PC-9 (cell line): ENCODE measurements around the gene ACP1. TPM values are rescaled to one million over a fixed set of nuclear protein-coding genes. Genes with fewer than 3 reads are reported as not detected.

ENCODE experiments used
- BruUV-seq: library from RNA; stranded (reverse); fragments of 400-500 nt; replicated peaks from 2 replicates; lab custom pipeline; 2021; lab: Mats Ljungman, UMichigan
- CTCF ChIA-PET: fragments of 300-600 bp; sonication (Branson Sonifier 250); formaldehyde crosslinking; loops from one replicate; lab custom pipeline; 2022; ENCODE audit warnings: antibody characterized with exemption; lab: Charles Lee
- POLR2A ChIA-PET: fragments of 300-600 bp; sonication (Branson Sonifier 250); formaldehyde crosslinking; loops from one replicate; lab custom pipeline; 2022; ENCODE audit warnings: antibody characterized with exemption; ENCODE audit not compliant: unreplicated experiment; lab: Charles Lee
- DNase-seq, 2 experiments: peaks; one replicate each; pipeline versions ENCODE4 v3.0.0 to v3.0.0-alpha.2; 2015 to 2022; ENCODE audit warnings: mixed read lengths in 1 of 2
- H2AFZ ChIP-seq: fragments of 200-600 bp; sonication (generic); 2 replicates; pipeline ENCODE4 v1.8.1; 2017; ENCODE audit warnings: antibody characterized with exemption
- H3F3A ChIP-seq: fragments of 200-600 bp; sonication (generic); 2 replicates; pipeline ENCODE4 v1.8.1; 2017; ENCODE audit warnings: antibody characterized with exemption, mild to moderate bottlenecking, low read depth; ENCODE audit not compliant: insufficient read depth
- H3K27ac ChIP-seq: fragments of 200-600 bp; sonication (generic); 2 replicates; pipeline ENCODE4 v1.6.1; 2016; ENCODE audit warnings: mixed run types
- H3K27me3 ChIP-seq: fragments of 200-600 bp; sonication (generic); 2 replicates; pipeline ENCODE4 v1.6.1; 2016; ENCODE audit warnings: low read depth, mixed run types; ENCODE audit not compliant: insufficient read depth
- H3K36me3 ChIP-seq: fragments of 200-600 bp; sonication (generic); 2 replicates; pipeline ENCODE4 v1.6.1; 2016; ENCODE audit warnings: low read depth, mixed run types
- H3K4me1 ChIP-seq: fragments of 200-600 bp; sonication (generic); replicated peaks from 2 replicates; pipeline ENCODE4 v1.6.1; 2016; ENCODE audit warnings: mixed run types; ENCODE audit not compliant: insufficient read depth
- H3K4me2 ChIP-seq: fragments of 200-600 bp; sonication (generic); 2 replicates; pipeline ENCODE4 v1.6.1; 2017; ENCODE audit warnings: mixed run types
- H3K4me3 ChIP-seq: fragments of 200-600 bp; sonication (generic); 2 replicates; pipeline ENCODE4 v1.6.1; 2016; ENCODE audit warnings: mixed run types
- H3K79me2 ChIP-seq: fragments of 200-600 bp; sonication (generic); 2 replicates; pipeline ENCODE4 v1.6.1; 2017; ENCODE audit warnings: low read depth, mixed run types
- H3K9me2 ChIP-seq: fragments of 200-600 bp; sonication (generic); 2 replicates; pipeline ENCODE4 v1.8.1; 2017; ENCODE audit warnings: mild to moderate bottlenecking; ENCODE audit not compliant: insufficient read depth
- H3K9me3 ChIP-seq: fragments of 200-600 bp; sonication (generic); 2 replicates; pipeline ENCODE4 v1.8.1; 2016; ENCODE audit warnings: low read depth; ENCODE audit not compliant: insufficient read depth
- H4K20me1 ChIP-seq: fragments of 200-600 bp; sonication (generic); 2 replicates; pipeline ENCODE4 v1.8.1; 2017; ENCODE audit not compliant: insufficient read depth
- CTCF ChIP-seq: fragments of 200-600 bp; sonication (generic); conservative IDR thresholded peaks from 2 replicates; pipeline ENCODE4 v1.6.1; 2017; ENCODE audit warnings: mixed run types, antibody characterized with exemption, mild to moderate bottlenecking, moderate library complexity
- EZH2 ChIP-seq: fragments of 200-600 bp; sonication (generic); IDR thresholded peaks from 2 replicates; pipeline ENCODE4 v1.8.0; 2017; ENCODE audit warnings: antibody characterized with exemption, low read depth
- intact Hi-C: fragments of 100-400 bp; cut with micrococcal nuclease; formaldehyde crosslinking; loops from one replicate; pipeline ENCODE4 v1.10.0; 2022; ENCODE audit not compliant: unreplicated experiment
- total RNA-seq: library from RNA; stranded (reverse); gene quantifications from 2 replicates; pipeline ENCODE4 v1.2.3, GENCODE V29; 2021

The ACP1 gene
- total RNA-seq, 1 experiment from 2014 or later = 115 TPM

- H3K36me3 ChIP-seq = peaks cover 60% of the 10 kb centered on the region
- DNase-seq = no peak
- no peaks in the 10 kb centered on the region for H3K4me1 ChIP-seq
- H3K4me2 ChIP-seq = no peak overlapping the region
- TF ChIP-seq CTCF (no peak), EZH2 (no peak)
- no peak overlapping the region for H3K4me3 ChIP-seq
- ChIA-PET POLR2A (no interaction called here), CTCF (no interaction called here)
- intact Hi-C loops = no loop called here
- no TSS peak for BruUV-seq
- H3K9me3 ChIP-seq = no peaks in the 10 kb centered on the region
- peaks cover 4% of the 10 kb centered on the region for H3K79me2 ChIP-seq
- peaks cover 3% of the 10 kb centered on the region; the same call in 1 of the 2 replicates for H3F3A ChIP-seq
- H4K20me1 ChIP-seq = peaks cover 32% of the 10 kb centered on the region; the same call in 1 of the 2 replicates
- H3K9me2 ChIP-seq = no peaks in the 10 kb centered on the region
- H3K27me3 ChIP-seq = no peaks in the 10 kb centered on the region
- no peak overlapping the region for H2AFZ ChIP-seq
- H3K27ac ChIP-seq = no peak overlapping the region
These were observed 14.6 kb downstream of the ACP1 start for GRCh38 chr2:279366-279765.

GRCh38 chr2:279956-280649 lies 15.4 kb downstream of the ACP1 start:
- H3K4me1 ChIP-seq = no peaks in the 10 kb centered on the region
- ChIA-PET POLR2A (no interaction called here), CTCF (no interaction called here)
- no TSS peak for BruUV-seq
- no peak overlapping the region for H3K4me2 ChIP-seq
- no peak for TF ChIP-seq EZH2
- TF ChIP-seq CTCF = no peak
- DNase-seq = no peak
- no peaks in the 10 kb centered on the region for H3K9me2 ChIP-seq
- peaks cover 25% of the 10 kb centered on the region; the same call in 1 of the 2 replicates for H4K20me1 ChIP-seq
- H3K27me3 ChIP-seq = no peaks in the 10 kb centered on the region
- no peaks in the 10 kb centered on the region for H3K79me2 ChIP-seq
- no peak overlapping the region for H3K27ac ChIP-seq
- no peaks in the 10 kb centered on the region for H3K9me3 ChIP-seq
- H3F3A ChIP-seq = peaks cover 5% of the 10 kb centered on the region; the same call in 1 of the 2 replicates
- H3K36me3 ChIP-seq = peaks cover 53% of the 10 kb centered on the region
- no peak overlapping the region for H3K4me3 ChIP-seq
- H2AFZ ChIP-seq = no peak overlapping the region
- intact Hi-C loops = no loop called here

DNA sequence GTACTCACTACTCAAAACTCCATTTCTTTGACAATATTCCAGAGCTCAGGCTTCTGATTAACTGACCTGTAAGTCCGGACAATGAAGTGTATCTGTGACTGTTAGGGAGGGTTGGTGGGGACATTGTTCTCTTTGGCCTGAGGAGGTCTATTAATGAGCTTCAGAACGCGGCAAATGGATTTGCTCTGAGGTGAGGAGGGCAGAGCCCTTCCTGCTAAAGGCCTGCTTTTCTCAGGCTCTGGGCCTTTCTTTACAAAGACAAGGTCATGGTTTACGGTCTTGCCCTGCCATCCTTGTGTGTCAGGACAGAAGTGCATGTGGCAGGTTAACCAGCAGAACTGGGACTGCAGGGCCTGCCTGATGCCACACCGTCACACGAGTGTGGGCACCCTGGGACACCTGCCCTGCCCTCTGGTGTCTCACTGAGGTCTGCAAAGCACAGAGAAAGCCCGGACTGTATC lies 15.9 kb downstream of the ACP1 start:
- POLR2A ChIA-PET = no interaction called here
- Histone ChIP-seq H3F3A (peaks cover 7% of the 10 kb centered on the region; the same call in 1 of the 2 replicates), H2AFZ (no peak overlapping the region), H3K9me2 (no peaks in the 10 kb centered on the region), H3K4me3 (no peak overlapping the region), H3K79me2 (no peaks in the 10 kb centered on the region), H3K4me1 (no peaks in the 10 kb centered on the region), H4K20me1 (peaks cover 19% of the 10 kb centered on the region; the same call in 1 of the 2 replicates), H3K36me3 (peaks cover 47% of the 10 kb centered on the region), H3K27ac (no peak overlapping the region), H3K27me3 (no peaks in the 10 kb centered on the region), H3K9me3 (no peaks in the 10 kb centered on the region), H3K4me2 (no peak overlapping the region)
- no TSS peak for BruUV-seq
- intact Hi-C loops = no loop called here
- CTCF ChIA-PET = no interaction called here
- no peak for DNase-seq
- TF ChIP-seq EZH2 (no peak), CTCF (no peak)
